Ishikawa (cell line): Measurements from ENCODE around the gene NCMAP.

ENCODE experiments used
- EGR1 ChIP-seq: IDR thresholded peaks from 2 replicates; pipeline ENCODE4 v1.6.1; 2012
- EP300 ChIP-seq: IDR thresholded peaks from 2 replicates; pipeline ENCODE4 v1.6.1; 2012; ENCODE audit warnings: borderline replicate concordance
- MAX ChIP-seq: IDR thresholded peaks from 2 replicates; pipeline ENCODE4 v1.6.1; 2012
- NFIC ChIP-seq: IDR thresholded peaks from 2 replicates; pipeline ENCODE4 v1.6.1; 2012
- RAD21 ChIP-seq: IDR thresholded peaks from 2 replicates; pipeline ENCODE4 v1.6.1; 2012; ENCODE audit warnings: low read depth
- TAF1 ChIP-seq: IDR thresholded peaks from 2 replicates; pipeline ENCODE4 v1.6.1; 2012; ENCODE audit warnings: low read depth, mild to moderate bottlenecking
- TCF12 ChIP-seq: IDR thresholded peaks from 2 replicates; pipeline ENCODE4 v1.6.1; 2012; ENCODE audit warnings: low read depth
- TEAD4 ChIP-seq: IDR thresholded peaks from 2 replicates; pipeline ENCODE4 v1.6.1; 2012
- USF1 ChIP-seq: IDR thresholded peaks from 2 replicates; pipeline ENCODE4 v1.6.1; 2012
- YY1 ChIP-seq: IDR thresholded peaks from 2 replicates; pipeline ENCODE4 v1.6.1; 2012; ENCODE audit warnings: low read depth
- TF ChIP-seq, protein P1 (sequence below): IDR thresholded peaks from 2 replicates; pipeline ENCODE4 v1.6.1; 2012; ENCODE audit warnings: low read depth, mild to moderate bottlenecking

DNA sequence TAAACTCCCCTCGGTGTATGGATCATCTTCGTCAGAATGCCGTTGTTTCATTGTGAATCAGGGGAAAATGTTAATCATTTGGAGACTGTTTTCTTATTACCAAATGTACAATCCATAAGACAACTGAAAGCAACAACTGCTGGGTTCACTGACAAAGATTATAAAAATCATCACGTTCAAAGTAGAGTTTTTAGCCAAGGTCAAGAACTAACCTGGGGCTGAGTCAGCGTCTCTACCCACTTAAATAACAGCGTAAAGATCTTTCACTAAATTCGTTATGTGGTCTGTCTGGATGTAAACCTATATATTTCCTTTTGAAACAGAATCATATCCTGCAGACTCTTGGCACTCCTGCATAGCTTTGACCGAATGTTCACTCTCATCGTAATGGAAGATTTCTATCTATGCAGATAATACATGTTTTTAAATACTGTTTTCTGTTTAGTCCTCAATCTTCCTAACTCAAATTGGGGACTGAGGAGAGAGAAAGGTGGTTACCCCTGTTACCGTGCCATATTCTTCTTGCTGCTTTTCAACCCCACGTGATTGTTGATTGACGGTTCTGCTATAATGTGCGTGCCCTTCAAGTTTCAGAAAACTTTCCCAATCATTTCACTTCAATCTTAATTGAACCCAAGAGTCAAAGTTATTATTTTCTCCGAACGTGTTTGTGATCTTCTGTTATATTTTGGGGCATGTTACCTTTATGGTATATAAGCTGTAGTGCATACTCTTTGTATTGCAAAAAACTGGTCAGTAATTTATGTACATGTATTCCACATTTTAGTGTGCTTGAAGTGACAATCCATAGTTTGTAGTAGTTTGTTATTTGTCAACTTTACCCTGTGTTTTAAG lies 15.6 kb upstream of the NCMAP start:
- TF ChIP-seq TAF1 (no peak), RAD21 (no peak), EP300 (no peak), NFIC (no peak), USF1 (no peak), TEAD4 (no peak), MAX (no peak), TCF12 (no peak), YY1 (no peak), EGR1 (no peak)
- TF ChIP-seq, protein P1, sequence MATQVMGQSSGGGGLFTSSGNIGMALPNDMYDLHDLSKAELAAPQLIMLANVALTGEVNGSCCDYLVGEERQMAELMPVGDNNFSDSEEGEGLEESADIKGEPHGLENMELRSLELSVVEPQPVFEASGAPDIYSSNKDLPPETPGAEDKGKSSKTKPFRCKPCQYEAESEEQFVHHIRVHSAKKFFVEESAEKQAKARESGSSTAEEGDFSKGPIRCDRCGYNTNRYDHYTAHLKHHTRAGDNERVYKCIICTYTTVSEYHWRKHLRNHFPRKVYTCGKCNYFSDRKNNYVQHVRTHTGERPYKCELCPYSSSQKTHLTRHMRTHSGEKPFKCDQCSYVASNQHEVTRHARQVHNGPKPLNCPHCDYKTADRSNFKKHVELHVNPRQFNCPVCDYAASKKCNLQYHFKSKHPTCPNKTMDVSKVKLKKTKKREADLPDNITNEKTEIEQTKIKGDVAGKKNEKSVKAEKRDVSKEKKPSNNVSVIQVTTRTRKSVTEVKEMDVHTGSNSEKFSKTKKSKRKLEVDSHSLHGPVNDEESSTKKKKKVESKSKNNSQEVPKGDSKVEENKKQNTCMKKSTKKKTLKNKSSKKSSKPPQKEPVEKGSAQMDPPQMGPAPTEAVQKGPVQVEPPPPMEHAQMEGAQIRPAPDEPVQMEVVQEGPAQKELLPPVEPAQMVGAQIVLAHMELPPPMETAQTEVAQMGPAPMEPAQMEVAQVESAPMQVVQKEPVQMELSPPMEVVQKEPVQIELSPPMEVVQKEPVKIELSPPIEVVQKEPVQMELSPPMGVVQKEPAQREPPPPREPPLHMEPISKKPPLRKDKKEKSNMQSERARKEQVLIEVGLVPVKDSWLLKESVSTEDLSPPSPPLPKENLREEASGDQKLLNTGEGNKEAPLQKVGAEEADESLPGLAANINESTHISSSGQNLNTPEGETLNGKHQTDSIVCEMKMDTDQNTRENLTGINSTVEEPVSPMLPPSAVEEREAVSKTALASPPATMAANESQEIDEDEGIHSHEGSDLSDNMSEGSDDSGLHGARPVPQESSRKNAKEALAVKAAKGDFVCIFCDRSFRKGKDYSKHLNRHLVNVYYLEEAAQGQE = no peak
